Natural killer cell treated with Interleukin-12 subunit alpha and Interleukin-12 subunit beta and Interleukin-15 and Interleukin-18, amount 100 ng/mL, for 72 hours (primary cell): ENCODE measurements around the gene ZBP1. TPM values are rescaled to one million over a fixed set of nuclear protein-coding genes. Genes with fewer than 3 reads are reported as not detected.

Experiments used
- total RNA-seq, 2 donors: library from RNA; stranded (reverse); gene quantifications; one replicate each; pipeline ENCODE4 v1.2.3, GENCODE V29; 2022

ZBP1 gene
- total RNA-seq, 2 donors from 2014 or later = 4.8 to 4.9 TPM

Other genes with a start within 250 kb of the ZBP1 start
- gene RBM38, start 229.0 kb downstream of the ZBP1 start, total RNA-seq = 10 to 100 TPM; 18.3 to 29.2 TPM
- not detected for gene CTCFL, start 95.3 kb downstream of the ZBP1 start, total RNA-seq
- gene PCK1, start 59.3 kb downstream of the ZBP1 start, total RNA-seq = not detected
- gene PMEPA1, start 89.6 kb upstream of the ZBP1 start, total RNA-seq = under 1 TPM in 1 of 2 donors, not detected in 1; 0.08 TPM